Hindlimb muscle (tissue), 1 donor: ENCODE measurements around the gene AP4E1. TPM values are rescaled to one million over a fixed set of nuclear protein-coding genes. Genes with fewer than 3 reads are reported as not detected.
A peak's percentile ranks its signal among the peaks of the same experiment; 100 is the strongest.
"Not testable (repeated sequence)": the region's sequence is repeated elsewhere in the genome, so short reads cannot be mapped to it uniquely, and the experiment has no call there.

ENCODE experiments used
- DNase-seq: peaks from one replicate; pipeline ENCODE4 v3.0.0-alpha.2; 2013
- polyA plus RNA-seq: library from polyadenylated mRNA; unstranded; fragments of 120-200 nt; gene quantifications from one replicate; pipeline ENCODE4 v1.2.1, GENCODE V29; 2013; ENCODE audit not compliant: insufficient read length

AP4E1 gene
- polyA plus RNA-seq, 1 donor: 8.0 TPM

DNA sequence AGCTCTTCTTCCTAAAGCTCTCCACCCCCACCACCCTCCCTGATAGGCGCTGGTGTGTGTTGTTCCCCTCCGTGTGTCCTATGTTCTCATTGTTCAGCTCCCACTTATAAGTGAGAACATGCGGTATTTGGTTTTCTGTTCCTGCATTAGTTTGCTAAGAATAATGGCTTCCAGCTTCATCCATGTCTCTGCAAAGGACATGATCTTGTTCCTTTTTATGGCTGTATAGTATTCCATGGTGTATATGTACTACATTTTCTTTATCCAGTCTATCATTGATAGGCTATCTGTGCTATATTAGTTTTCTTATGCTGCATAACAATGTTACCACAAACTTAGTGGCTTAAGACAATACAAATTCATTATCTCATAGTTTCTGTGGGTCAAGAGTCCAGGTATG lies 42.3 kb downstream of the AP4E1 start:
- DNase-seq: not testable (repeated sequence)

DNA sequence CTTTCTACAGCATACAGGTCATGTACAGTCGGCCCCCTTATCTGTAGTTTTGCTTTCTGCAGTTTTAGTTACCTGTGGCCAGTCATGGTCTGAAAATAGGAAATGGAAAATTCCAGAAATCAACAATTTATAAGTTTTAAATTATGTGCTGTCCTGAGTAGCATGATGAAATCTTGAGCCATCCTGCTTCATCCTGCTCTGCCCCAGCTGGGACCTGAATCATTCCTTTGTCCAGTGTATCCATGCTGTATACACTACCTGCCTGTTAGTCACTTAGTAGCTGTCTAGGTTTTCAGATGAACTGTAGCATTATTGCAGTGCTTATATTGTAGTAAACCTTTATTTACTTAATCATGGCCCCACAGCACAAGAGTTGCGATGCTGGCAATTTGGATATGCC lies 44.8 kb downstream of the AP4E1 start:
- DNase-seq: no peak

- not testable (repeated sequence) for DNase-seq
Observed at GRCh38 chr15:50954837-50955236, 46.4 kb downstream of the AP4E1 start.

GRCh38 chr15:50959717-50960116 lies 51.2 kb downstream of the AP4E1 start:
- DNase-seq: no peak

DNA sequence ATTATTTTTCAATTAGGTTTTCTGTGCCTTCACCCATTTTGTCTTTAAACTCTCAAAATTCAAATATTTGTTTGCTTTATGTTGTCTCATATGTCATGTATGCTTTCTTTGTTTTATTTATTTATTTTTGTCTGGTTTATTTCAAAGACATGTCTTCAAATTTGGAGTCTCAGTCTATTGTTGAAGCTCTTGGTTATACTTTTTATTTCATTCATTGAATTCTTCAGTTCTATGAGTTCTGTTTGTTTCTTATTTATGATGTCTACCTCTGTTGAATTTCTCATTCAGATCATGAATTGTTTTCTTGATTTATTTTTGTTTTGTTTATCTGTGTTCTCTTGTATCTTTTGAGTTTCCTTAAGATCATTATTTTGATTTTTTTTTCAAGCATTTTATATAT lies 55.6 kb downstream of the AP4E1 start:
- DNase-seq: no peak

DNA sequence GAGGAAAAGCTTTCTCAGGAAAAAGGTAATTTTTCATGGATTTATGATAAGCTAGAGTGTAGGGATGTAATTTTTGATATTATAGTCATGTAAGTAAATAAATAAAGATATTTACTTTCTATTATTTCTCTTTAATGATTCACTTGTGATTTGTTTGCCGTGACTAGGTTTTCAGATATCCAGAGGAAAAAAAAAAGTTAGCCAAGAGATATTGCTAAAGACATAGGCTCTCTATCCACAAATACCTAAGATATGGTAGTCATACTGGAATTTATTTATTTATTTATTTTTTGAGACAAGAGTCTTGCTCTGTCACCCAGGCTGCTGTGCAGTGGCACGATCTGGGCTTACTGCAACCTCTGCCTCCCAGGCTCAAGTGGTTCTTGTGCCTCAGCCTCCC lies 59.9 kb downstream of the AP4E1 start:
- no peak for DNase-seq

DNA sequence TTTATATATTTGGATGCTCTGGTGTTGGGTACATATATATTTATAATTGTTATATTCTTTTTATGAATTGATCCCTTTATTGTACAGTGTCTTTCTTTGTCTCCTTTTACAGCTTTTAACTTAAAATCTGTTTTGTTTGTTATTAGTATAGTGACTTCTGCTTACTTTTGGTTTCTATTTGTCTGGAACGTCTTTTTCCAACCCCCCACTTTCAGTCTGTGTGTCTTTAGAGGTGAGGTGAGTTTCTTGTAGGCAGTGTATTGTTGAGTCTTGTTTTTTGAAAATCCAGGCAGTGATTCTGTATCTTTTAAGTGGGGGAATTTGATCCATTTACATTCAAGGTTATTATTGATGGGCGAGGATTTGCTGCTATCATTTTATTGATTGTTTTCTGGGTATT lies 62.0 kb downstream of the AP4E1 start:
- DNase-seq: no peak

DNA sequence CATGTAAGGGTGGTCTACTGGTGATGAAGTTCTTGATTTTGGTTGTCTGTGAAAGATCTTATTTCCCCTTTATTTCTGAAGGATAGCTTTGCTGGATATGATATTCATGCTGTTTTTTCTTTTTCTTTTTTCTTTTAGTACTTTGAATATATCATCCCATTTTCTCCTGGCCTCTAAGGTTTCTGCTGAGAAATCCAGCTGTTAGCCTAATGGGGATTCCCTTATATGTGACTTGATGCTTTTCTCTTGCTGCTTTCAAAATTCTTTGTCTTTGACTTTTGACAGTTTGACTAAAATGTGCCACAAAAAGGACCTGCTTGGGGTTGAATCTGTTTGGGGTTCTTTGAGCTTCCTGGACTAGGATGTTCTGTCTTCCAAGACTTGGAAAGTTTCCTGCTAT lies 62.6 kb downstream of the AP4E1 start:
- DNase-seq: no peak

GRCh38 chr15:50971542-50971941 lies 63.1 kb downstream of the AP4E1 start:
- no peak for DNase-seq

- no peak for DNase-seq
Observed at GRCh38 chr15:50973605-50974004, 65.1 kb downstream of the AP4E1 start.

DNA sequence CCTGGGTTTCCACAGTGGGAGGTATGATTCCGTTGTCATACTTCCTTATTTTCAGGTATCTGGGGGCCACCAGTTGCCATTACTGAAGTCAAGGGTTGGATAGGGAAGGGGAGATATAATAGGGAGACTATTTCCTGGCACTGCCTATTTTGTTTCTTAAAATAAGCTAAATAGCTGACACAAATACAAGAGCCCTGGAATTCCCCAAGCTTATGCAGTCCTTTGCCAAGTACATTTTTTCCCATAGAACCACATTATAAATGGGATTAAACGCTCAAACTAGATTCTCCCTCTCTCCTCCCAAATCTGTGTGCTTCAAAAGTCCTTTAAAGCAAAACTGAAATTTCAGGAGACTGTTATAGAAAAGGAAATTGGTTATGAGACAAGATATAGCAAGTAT lies 68.7 kb downstream of the AP4E1 start:
- peak; percentile 42 for DNase-seq

GRCh38 chr15:50978580-50978979 lies 70.1 kb downstream of the AP4E1 start:
- no peak for DNase-seq

- DNase-seq: no peak
Observed at GRCh38 chr15:50979041-50979440, 70.6 kb downstream of the AP4E1 start.

GRCh38 chr15:50993598-50993997 lies 85.1 kb downstream of the AP4E1 start:
- DNase-seq: no peak

DNA sequence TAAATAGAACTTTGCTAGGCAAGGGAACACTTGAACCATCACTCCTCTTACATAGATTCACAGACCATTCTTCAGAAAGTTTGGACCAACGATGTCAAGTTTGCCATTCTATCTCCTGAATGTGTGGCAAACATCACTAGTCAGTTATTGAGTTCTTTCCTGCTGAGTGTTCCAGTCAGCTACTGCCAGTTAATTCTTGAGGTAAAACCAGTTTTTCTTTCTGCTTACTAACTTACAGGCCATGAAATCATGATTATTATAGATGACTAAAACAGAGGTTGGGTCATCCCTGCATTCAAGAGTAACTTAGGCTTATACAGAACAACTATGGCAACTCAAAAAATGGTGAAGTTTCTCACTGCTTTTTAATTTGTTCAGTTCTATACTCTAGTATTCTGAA lies 88.2 kb downstream of the AP4E1 start:
- DNase-seq: no peak

GRCh38 chr15:50997371-50998051 lies 89.0 kb downstream of the AP4E1 start:
- DNase-seq: no peak

GRCh38 chr15:51004103-51004551 lies 95.6 kb downstream of the AP4E1 start:
- no peak for DNase-seq

DNA sequence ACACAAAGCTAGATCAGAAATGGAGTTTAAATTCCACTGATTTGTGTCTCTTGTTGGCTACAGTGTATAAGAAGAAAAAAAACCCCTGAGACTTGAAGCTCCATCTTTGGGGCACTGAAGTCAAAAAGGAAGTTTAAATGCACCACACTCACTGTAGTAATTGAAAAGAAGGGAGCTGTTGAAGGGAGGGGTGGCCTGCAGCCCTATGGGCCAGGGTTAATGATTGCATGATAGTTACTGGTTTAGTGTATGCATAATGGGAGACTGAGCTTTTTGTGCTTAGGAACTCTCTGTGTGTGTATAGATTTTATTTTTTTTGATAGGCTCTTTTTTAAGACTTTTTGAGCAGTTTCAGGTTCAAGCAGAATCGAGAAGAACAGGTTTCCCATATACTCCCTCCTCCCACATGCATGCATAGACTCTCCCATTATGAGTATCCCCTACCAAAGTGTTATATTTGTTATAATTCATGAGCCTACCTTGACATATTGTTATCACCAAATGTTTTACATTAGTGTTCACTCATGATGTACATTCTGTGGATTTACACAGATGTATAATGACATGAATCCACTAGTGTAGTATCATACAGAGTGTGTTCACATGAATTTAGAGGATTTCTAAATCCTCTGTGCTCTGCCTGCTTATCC lies 98.0 kb downstream of the AP4E1 start:
- DNase-seq: no peak

GRCh38 chr15:51007131-51007666 lies 98.7 kb downstream of the AP4E1 start:
- DNase-seq: no peak

DNA sequence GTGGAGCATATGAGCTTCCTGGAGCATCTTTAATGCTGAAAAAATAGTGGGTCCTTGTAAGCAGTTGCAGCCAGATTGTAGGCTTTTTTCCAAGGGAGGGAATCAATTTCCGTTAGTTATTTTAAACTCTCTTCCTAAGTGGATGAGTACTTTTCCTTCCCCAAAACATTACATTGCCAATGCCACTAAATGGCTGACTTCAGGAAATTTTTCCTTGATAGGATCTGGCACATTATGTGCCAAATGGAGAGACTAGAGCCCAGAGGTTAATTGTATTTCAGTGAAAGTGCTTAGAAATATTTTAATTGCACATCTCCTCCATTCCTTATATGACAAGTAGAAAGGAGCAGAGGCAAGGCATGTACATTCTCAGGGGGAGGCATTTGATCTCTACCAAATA lies 102.7 kb downstream of the AP4E1 start:
- no peak for DNase-seq

DNA sequence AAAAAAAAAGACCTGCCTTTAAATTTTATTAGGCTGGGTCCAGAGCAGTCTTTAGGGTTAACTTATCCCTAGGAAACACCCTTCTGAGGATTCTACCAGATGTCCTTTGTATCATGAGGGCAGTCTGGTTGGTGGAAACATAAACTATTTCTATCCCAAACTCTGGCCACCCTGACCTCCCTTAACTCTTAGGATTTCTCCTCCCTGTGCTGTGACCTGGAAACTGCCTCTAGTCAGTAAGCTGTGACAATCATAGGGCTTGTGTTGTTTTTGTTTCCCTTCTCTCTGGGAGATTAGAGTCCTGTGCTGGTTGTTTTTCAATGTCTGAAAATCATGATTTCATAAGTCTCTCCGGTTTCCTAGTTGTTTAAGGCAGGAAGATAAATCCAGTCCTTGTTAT lies 108.1 kb downstream of the AP4E1 start:
- no peak for DNase-seq

- DNase-seq: no peak
Observed at GRCh38 chr15:51022206-51022605, 113.7 kb downstream of the AP4E1 start.

DNA sequence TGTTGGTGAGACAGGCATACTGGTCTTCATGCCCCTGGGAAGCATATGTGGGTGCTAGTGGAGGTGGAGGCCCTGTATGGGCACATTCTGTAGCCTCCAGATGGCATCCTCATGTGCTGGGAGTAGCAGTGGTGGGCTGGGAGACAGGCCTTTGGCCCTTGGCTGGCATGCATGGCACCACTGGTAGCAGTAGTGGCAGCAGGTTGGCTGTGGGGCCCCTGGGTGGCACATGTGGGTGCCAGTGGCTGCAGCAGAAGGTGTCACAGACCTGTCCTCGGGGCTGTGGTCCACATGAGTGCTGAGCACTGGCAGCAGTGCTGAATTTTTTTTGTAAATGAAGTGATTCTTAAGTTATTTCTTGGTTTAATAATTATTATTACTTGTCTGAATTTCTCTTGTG lies 115.0 kb downstream of the AP4E1 start:
- DNase-seq: no peak

- no peak for DNase-seq
Observed at GRCh38 chr15:51024735-51025453, 116.4 kb downstream of the AP4E1 start.
